HL-60 (cell line): Measurements from ENCODE around the gene HTR6.

ENCODE experiments used
- CTCF ChIP-seq: IDR thresholded peaks from one replicate; pipeline ENCODE4 v1.5.1; 2011; ENCODE audit warnings: low read length, control low read depth, inconsistent platforms; ENCODE audit not compliant: insufficient read depth
- GABPA ChIP-seq: IDR thresholded peaks from 2 replicates; pipeline ENCODE4 v1.6.1; 2012; ENCODE audit warnings: low read depth
- POLR2AphosphoS5 ChIP-seq: IDR thresholded peaks from 2 replicates; pipeline ENCODE4 v1.6.1; 2012; ENCODE audit warnings: low read depth
- REST ChIP-seq: IDR thresholded peaks from 2 replicates; pipeline ENCODE4 v1.6.1; 2012; ENCODE audit warnings: low read depth; ENCODE audit not compliant: insufficient replicate concordance
- SPI1 ChIP-seq: IDR thresholded peaks from 2 replicates; pipeline ENCODE4 v1.6.1; 2012; ENCODE audit warnings: low read depth, mild to moderate bottlenecking, borderline replicate concordance

GRCh38 chr1:19654886-19655717 is 9.6 kb upstream of the HTR6 start:
- TF ChIP-seq CTCF (no peak), POLR2AphosphoS5 (no peak), REST (no peak), SPI1 (no peak), GABPA (no peak)
